Stimulated activated CD4-positive, alpha-beta T cell treated with anti-CD3 and anti-CD28 coated beads, Interleukin-15, amount 100 ng/mL, for 1 hour (primary cell): ENCODE results near the gene KCNE3.
A peak's percentile ranks its signal among the peaks of the same experiment; 100 is the strongest.

Experiments used
- DNase-seq, 2 donors: peaks; one replicate each; pipeline ENCODE4 v3.0.0-alpha.2; 2020; ENCODE audit warnings: low read depth in 1 of 2, low spot score in 1 of 2

Gene KCNE3

GRCh38 chr11:74471668-74472429 lies 4.5 kb upstream of the KCNE3 start:
- no peak for DNase-seq

GRCh38 chr11:74471037-74471436 lies 3.7 kb upstream of the KCNE3 start:
- no peak for DNase-seq

- DNase-seq = no peak
Observed at GRCh38 chr11:74470526-74470925, 3.2 kb upstream of the KCNE3 start.

- no peak for DNase-seq
Observed at GRCh38 chr11:74468936-74469335, 1.6 kb upstream of the KCNE3 start.

GRCh38 chr11:74468521-74468920 lies 1.2 kb upstream of the KCNE3 start:
- no peak for DNase-seq

GRCh38 chr11:74468058-74468457 lies 709 bp upstream of the KCNE3 start:
- no peak for DNase-seq

- no peak for DNase-seq
Observed at GRCh38 chr11:74465291-74465708, 2.0 kb downstream of the KCNE3 start.

- DNase-seq = no peak
Observed at GRCh38 chr11:74464746-74465145, 2.6 kb downstream of the KCNE3 start.

GRCh38 chr11:74463216-74463615 lies 4.1 kb downstream of the KCNE3 start:
- DNase-seq = no peak

- DNase-seq = no peak
Observed at GRCh38 chr11:74462631-74463030, 4.7 kb downstream of the KCNE3 start.

GRCh38 chr11:74462009-74462408 lies 5.3 kb downstream of the KCNE3 start:
- no peak for DNase-seq

GRCh38 chr11:74460481-74461154 lies 6.7 kb downstream of the KCNE3 start:
- no peak for DNase-seq

GRCh38 chr11:74460065-74460464 lies 7.3 kb downstream of the KCNE3 start:
- DNase-seq = no peak

GRCh38 chr11:74459584-74459983 lies 7.8 kb downstream of the KCNE3 start:
- no peak for DNase-seq

- DNase-seq = no peak
Observed at GRCh38 chr11:74457356-74457755, 10.0 kb downstream of the KCNE3 start.

- DNase-seq = peak; percentile 20 to 45
Observed at GRCh38 chr11:74453373-74453975, 13.9 kb downstream of the KCNE3 start.

- no peak for DNase-seq
Observed at GRCh38 chr11:74452366-74452765, 15.0 kb downstream of the KCNE3 start.

- DNase-seq = no peak
Observed at GRCh38 chr11:74450318-74450717, 17.0 kb downstream of the KCNE3 start.

GRCh38 chr11:74449369-74449931 lies 17.9 kb downstream of the KCNE3 start:
- DNase-seq = peak in 1 of 2 donors; percentile 5

GRCh38 chr11:74447720-74448119 lies 19.6 kb downstream of the KCNE3 start:
- DNase-seq = no peak

- DNase-seq = no peak
Observed at GRCh38 chr11:74446532-74446938, 20.8 kb downstream of the KCNE3 start.
